Keratinocyte (primary cell): Measurements from ENCODE around the gene DEUP1. TPM values are rescaled to one million over a fixed set of nuclear protein-coding genes. Genes with fewer than 3 reads are reported as not detected.
"Not testable (repeated sequence)": the region's sequence is repeated elsewhere in the genome, so short reads cannot be mapped to it uniquely, and the experiment has no call there.

Source experiments
- DNase-seq: peaks from one replicate; pipeline ENCODE4 v3.0.0-alpha.2; 2011; ENCODE audit warnings: low read depth, missing footprints, low spot score
- FAIRE-seq: peaks from 2 replicates; lab custom pipeline; 2011; peaks lifted over from hg19 to GRCh38; lab: Jason Lieb, UNC
- H2AFZ ChIP-seq: 2 replicates; pipeline ENCODE4 v1.6.0; 2012; ENCODE audit warnings: low read length, control low read depth, inconsistent platforms; ENCODE audit not compliant: control insufficient read depth
- H3K27ac ChIP-seq: 2 replicates; pipeline ENCODE4 v1.5.1; 2011; ENCODE audit warnings: low read length; ENCODE audit not compliant: control insufficient read depth, insufficient read depth
- H3K27me3 ChIP-seq: 3 replicates; pipeline ENCODE4 v1.6.0; 2011; ENCODE audit warnings: low read length; ENCODE audit not compliant: control insufficient read depth, insufficient read depth; ENCODE audit errors: extremely low read depth
- H3K36me3 ChIP-seq, 2 experiments: 2 replicates in 1 of 2; 3 replicates in 1 of 2; pipeline ENCODE4 v1.5.1; 2011; ENCODE audit warnings: low read length in 2 of 2, mild to moderate bottlenecking in 1 of 2; ENCODE audit not compliant: control insufficient read depth in 2 of 2, insufficient read depth in 2 of 2; ENCODE audit errors: extremely low read depth in 1 of 2
- H3K4me1 ChIP-seq: 3 replicates; pipeline ENCODE4 v1.5.1; 2011; ENCODE audit warnings: low read length; ENCODE audit not compliant: control insufficient read depth, insufficient read depth; ENCODE audit errors: extremely low read depth
- H3K4me2 ChIP-seq: 3 replicates; pipeline ENCODE4 v1.6.0; 2011; ENCODE audit warnings: low read depth, low read length; ENCODE audit not compliant: control insufficient read depth, insufficient read depth; ENCODE audit errors: extremely low read depth
- H3K4me3 ChIP-seq, 3 experiments: fragments of 200-600 bp in 1 of 3; sonication (generic) in 1 of 3; 2 replicates in 2 of 3; 3 replicates in 1 of 3; pipeline ENCODE4 v1.5.1; 2011 to 2016; ENCODE audit warnings: low read length in 3 of 3, mild to moderate bottlenecking in 3 of 3, control low read depth in 2 of 3, inconsistent platforms in 1 of 3, low read depth in 1 of 3, mixed read lengths in 1 of 3, mixed run types in 1 of 3, moderate library complexity in 1 of 3; ENCODE audit not compliant: control insufficient read depth in 2 of 3, insufficient read depth in 2 of 3; ENCODE audit errors: extremely low read depth in 1 of 3
- H3K79me2 ChIP-seq: 2 replicates; pipeline ENCODE4 v1.6.0; 2012; ENCODE audit warnings: low read length; ENCODE audit not compliant: control insufficient read depth, insufficient read depth
- H3K9ac ChIP-seq: 3 replicates; pipeline ENCODE4 v1.6.0; 2011; ENCODE audit warnings: low read length; ENCODE audit not compliant: control insufficient read depth, insufficient read depth; ENCODE audit errors: extremely low read depth
- H3K9me1 ChIP-seq: 3 replicates; pipeline ENCODE4 v1.6.0; 2011; ENCODE audit warnings: low read length; ENCODE audit not compliant: control insufficient read depth, insufficient read depth; ENCODE audit errors: extremely low read depth
- H3K9me3 ChIP-seq: 2 replicates; pipeline ENCODE4 v1.5.1; 2012; ENCODE audit warnings: low read depth, low read length; ENCODE audit not compliant: control insufficient read depth
- H4K20me1 ChIP-seq: 3 replicates; pipeline ENCODE4 v1.6.0; 2011; ENCODE audit warnings: low read length; ENCODE audit not compliant: control insufficient read depth, insufficient read depth; ENCODE audit errors: extremely low read depth
- EZH2 ChIP-seq: IDR thresholded peaks from one replicate; pipeline ENCODE4 v1.6.1; 2012; ENCODE audit warnings: inconsistent platforms, mild to moderate bottlenecking, low read length, moderate library complexity
- dilution Hi-C: fragments of 300-500 bp; cut with MboI; formaldehyde crosslinking; loops from one replicate; pipeline ENCODE4 v1.7.0; 2020; ENCODE audit warnings: low sequenced_read_pairs; ENCODE audit not compliant: extremely low pct_ligation_motif_present
- polyA plus RNA-seq, 5 experiments: library from polyadenylated mRNA; depleted of rRNA in 3 of 5; stranded (reverse) in 3 of 5; stranded (forward) in 1 of 5; unstranded in 1 of 5; fragments of >200 nt; gene quantifications; 1 replicate in 1 of 5; 2 replicates in 3 of 5; 3 replicates in 1 of 5; pipeline versions ENCODE4 v1.2.1 to v1.2.3, GENCODE V29; 2011 to 2012; ENCODE audit warnings: missing spikeins in 2 of 5, low read depth in 1 of 5, low replicate concordance in 1 of 5
- TF ChIP-seq, protein P1 (sequence below), 3 experiments: IDR thresholded peaks in 1 of 3; conservative IDR thresholded peaks in 1 of 3; optimal IDR thresholded peaks in 1 of 3; 2 replicates in 2 of 3; 3 replicates in 1 of 3; pipeline versions ENCODE3 to v1.5.1; 2011; ENCODE audit warnings: low read length in 3 of 3, mild to moderate bottlenecking in 3 of 3, moderate library complexity in 2 of 3, control low read depth in 1 of 3, inconsistent platforms in 1 of 3; ENCODE audit not compliant: insufficient read depth in 2 of 3; ENCODE audit errors: extremely low read depth in 1 of 3

DEUP1 gene
- polyA plus RNA-seq, 1 donor (not counting 4 experiments of a cell fraction or from before 2014, with no cell fraction given): 0.12 TPM

DNA sequence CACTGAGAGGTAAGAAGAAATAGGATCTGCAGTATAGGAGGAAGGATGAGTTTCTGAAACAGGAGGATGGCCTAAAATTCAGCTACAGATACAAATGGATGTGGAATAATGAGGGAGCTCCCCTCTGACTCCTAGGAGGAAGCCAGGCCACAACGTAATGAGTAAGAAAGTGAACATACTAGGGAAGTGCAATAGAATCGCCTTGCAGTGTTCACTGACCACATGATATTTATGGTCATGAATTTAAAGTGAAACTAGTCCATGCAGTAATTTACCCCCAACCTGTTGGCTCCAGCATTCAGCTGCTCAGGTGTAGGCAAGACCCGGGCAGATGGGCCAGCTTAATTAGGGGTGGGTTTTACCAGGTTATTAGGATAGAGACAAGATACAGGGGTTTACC lies 101.7 kb downstream of the DEUP1 start:
- no peaks in the 10 kb centered on the region for H3K9me1 ChIP-seq
- H3K36me3 ChIP-seq: no peaks in the 10 kb centered on the region
- H3K27me3 ChIP-seq: no peaks in the 10 kb centered on the region
- no peak overlapping the region for H3K4me2 ChIP-seq
- FAIRE-seq: no peak
- no peak for TF ChIP-seq EZH2
- TF ChIP-seq, protein P1, sequence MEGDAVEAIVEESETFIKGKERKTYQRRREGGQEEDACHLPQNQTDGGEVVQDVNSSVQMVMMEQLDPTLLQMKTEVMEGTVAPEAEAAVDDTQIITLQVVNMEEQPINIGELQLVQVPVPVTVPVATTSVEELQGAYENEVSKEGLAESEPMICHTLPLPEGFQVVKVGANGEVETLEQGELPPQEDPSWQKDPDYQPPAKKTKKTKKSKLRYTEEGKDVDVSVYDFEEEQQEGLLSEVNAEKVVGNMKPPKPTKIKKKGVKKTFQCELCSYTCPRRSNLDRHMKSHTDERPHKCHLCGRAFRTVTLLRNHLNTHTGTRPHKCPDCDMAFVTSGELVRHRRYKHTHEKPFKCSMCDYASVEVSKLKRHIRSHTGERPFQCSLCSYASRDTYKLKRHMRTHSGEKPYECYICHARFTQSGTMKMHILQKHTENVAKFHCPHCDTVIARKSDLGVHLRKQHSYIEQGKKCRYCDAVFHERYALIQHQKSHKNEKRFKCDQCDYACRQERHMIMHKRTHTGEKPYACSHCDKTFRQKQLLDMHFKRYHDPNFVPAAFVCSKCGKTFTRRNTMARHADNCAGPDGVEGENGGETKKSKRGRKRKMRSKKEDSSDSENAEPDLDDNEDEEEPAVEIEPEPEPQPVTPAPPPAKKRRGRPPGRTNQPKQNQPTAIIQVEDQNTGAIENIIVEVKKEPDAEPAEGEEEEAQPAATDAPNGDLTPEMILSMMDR (optimal IDR thresholded peaks at IDR 0.05 in 1 of 3, IDR thresholded peaks at IDR 0.05 in 1 of 3, conservative IDR thresholded peaks at IDR 0.05 in 1 of 3; ENCODE audit: extremely low read depth in 1 of 3, insufficient read depth in 2 of 3, low read length in 3 of 3): no peak
- H3K4me1 ChIP-seq: no peaks in the 10 kb centered on the region
- H3K79me2 ChIP-seq: no peaks in the 10 kb centered on the region
- no peak overlapping the region for H3K9ac ChIP-seq
- no peaks in the 10 kb centered on the region for H4K20me1 ChIP-seq
- H3K27ac ChIP-seq: no peak overlapping the region
- H3K9me3 ChIP-seq: no peaks in the 10 kb centered on the region
- dilution Hi-C loops: no loop called here
- no peak overlapping the region for H3K4me3 ChIP-seq
- no peak overlapping the region for H2AFZ ChIP-seq
- no peak for DNase-seq

DNA sequence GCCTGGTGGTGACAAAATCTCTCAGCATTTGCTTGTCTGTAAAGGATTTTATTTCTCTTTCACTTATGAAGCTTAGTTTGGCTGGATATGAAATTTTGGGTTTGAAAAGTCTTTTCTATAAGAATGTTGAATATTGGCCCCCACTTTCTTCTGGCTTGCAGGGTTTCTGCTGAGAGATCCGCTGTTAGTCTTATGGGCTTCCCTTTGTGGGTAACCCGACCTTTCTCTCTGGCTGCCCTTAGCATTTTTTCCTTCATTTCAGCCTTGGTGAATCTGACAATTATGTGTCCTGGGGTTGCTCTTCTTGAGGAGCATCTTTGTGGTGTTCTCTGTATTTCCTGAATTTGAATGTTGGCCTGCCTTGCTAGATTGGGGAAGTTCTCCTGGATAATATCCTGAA lies 112.7 kb downstream of the DEUP1 start:
- H3K9me1 ChIP-seq, H3K4me3 ChIP-seq, H2AFZ ChIP-seq, dilution Hi-C loops, H4K20me1 ChIP-seq, H3K79me2 ChIP-seq, H3K27ac ChIP-seq, FAIRE-seq, H3K36me3 ChIP-seq, H3K9ac ChIP-seq, H3K4me1 ChIP-seq, H3K4me2 ChIP-seq, DNase-seq, H3K27me3 ChIP-seq, H3K9me3 ChIP-seq: not testable (repeated sequence)

DNA sequence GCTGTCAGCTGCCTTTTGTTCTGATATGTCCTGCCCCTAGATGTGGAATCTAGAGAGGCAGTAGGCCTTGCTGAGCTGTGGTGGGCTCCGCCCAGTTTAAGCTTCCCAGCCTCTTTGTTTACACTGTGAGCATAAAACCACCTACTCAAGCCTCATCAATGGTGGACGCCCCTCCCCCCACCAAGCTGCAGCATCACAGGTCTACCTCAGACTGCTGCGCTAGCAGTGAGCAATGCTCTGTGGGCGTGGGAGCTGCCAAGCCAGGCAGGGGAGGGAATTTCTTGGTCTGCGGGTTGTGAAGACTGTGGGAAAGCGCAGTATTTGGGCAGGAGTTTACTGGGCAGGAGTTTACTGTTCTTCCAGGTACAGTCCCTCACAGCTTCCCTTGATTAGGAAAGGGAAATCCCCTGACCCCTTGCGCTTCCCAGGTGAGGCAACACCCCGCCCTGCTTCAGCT lies 114.1 kb downstream of the DEUP1 start:
- no peaks in the 10 kb centered on the region for H3K9me1 ChIP-seq
- no peak overlapping the region for H3K4me2 ChIP-seq
- no peaks in the 10 kb centered on the region for H3K4me1 ChIP-seq
- TF ChIP-seq, protein P1 (optimal IDR thresholded peaks at IDR 0.05 in 1 of 3, IDR thresholded peaks at IDR 0.05 in 1 of 3, conservative IDR thresholded peaks at IDR 0.05 in 1 of 3; ENCODE audit: extremely low read depth in 1 of 3, insufficient read depth in 2 of 3, low read length in 3 of 3): no peak
- no peak for TF ChIP-seq EZH2
- H3K9ac ChIP-seq: no peak overlapping the region
- no peaks in the 10 kb centered on the region for H3K27me3 ChIP-seq
- no peak overlapping the region for H3K4me3 ChIP-seq
- H2AFZ ChIP-seq: no peak overlapping the region
- FAIRE-seq: no peak
- no peaks in the 10 kb centered on the region for H3K9me3 ChIP-seq
- no peak for DNase-seq
- H4K20me1 ChIP-seq: no peaks in the 10 kb centered on the region
- dilution Hi-C loops: no loop called here
- no peaks in the 10 kb centered on the region for H3K36me3 ChIP-seq
- H3K79me2 ChIP-seq: no peaks in the 10 kb centered on the region
- no peak overlapping the region for H3K27ac ChIP-seq
